ENCODE data around the gene MYO19. TPM values are rescaled to one million over a fixed set of nuclear protein-coding genes. Genes with fewer than 3 reads are reported as not detected.
A peak's percentile ranks its signal among the peaks of the same experiment; 100 is the strongest.

The MYO19 gene
- total and polyA plus RNA-seq, 9 of the 15 experiments (the other 6 are each of a cell fraction or from before 2014, with no cell fraction given), result 21.6 to 176 (median 129) TPM

DNA sequence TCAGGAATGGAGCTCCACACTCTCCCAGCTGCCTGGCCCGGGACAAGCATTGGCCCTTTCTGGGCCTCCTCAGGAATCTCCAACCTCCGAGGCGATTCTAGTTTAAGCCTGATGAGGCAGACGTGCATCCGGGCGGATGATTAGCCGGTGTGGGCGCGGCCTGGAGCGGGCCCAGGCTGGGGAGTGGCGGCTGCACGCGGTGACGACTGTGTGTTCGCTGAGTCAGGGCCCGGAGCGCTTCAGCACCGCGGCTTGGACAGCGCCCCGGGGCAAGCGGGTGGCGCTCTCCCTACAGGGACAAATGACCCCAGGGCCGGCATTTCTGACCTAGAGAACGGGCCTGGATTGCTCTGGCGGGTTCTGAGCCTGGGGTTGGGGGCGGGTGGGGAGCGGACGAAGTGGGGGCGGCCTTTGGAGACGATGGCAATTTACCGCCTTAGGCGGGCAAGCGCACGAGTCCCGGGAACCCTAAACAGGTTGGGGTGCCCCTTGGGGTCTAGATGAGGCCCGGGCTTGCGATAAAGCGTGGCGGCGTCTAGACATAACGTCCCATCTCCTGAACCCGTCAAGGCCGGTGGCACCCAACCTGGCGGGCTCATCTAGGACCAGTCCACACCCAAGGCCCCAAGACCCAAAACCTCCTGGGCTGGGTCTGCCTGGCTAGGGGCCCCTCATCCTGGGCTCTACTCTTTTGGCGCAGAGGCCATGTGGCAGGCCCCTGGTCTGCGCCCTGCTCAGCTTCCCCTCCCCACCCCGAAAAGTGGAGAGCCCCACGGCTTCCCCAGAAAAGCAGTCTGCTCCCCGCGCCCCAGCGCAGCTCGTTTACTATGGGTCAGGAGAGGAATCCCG, 70.5 kb downstream of the MYO19 start (continued):
- TF ChIP-seq, protein P1, sequence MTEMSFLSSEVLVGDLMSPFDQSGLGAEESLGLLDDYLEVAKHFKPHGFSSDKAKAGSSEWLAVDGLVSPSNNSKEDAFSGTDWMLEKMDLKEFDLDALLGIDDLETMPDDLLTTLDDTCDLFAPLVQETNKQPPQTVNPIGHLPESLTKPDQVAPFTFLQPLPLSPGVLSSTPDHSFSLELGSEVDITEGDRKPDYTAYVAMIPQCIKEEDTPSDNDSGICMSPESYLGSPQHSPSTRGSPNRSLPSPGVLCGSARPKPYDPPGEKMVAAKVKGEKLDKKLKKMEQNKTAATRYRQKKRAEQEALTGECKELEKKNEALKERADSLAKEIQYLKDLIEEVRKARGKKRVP (CRISPR knock-in tag; IDR thresholded peaks at IDR 0.05), result no peak
- TF ChIP-seq NFIX (CRISPR knock-in tag; IDR thresholded peaks at IDR 0.05; ENCODE audit: low read depth), result no peak
- TF ChIP-seq, protein P2, sequence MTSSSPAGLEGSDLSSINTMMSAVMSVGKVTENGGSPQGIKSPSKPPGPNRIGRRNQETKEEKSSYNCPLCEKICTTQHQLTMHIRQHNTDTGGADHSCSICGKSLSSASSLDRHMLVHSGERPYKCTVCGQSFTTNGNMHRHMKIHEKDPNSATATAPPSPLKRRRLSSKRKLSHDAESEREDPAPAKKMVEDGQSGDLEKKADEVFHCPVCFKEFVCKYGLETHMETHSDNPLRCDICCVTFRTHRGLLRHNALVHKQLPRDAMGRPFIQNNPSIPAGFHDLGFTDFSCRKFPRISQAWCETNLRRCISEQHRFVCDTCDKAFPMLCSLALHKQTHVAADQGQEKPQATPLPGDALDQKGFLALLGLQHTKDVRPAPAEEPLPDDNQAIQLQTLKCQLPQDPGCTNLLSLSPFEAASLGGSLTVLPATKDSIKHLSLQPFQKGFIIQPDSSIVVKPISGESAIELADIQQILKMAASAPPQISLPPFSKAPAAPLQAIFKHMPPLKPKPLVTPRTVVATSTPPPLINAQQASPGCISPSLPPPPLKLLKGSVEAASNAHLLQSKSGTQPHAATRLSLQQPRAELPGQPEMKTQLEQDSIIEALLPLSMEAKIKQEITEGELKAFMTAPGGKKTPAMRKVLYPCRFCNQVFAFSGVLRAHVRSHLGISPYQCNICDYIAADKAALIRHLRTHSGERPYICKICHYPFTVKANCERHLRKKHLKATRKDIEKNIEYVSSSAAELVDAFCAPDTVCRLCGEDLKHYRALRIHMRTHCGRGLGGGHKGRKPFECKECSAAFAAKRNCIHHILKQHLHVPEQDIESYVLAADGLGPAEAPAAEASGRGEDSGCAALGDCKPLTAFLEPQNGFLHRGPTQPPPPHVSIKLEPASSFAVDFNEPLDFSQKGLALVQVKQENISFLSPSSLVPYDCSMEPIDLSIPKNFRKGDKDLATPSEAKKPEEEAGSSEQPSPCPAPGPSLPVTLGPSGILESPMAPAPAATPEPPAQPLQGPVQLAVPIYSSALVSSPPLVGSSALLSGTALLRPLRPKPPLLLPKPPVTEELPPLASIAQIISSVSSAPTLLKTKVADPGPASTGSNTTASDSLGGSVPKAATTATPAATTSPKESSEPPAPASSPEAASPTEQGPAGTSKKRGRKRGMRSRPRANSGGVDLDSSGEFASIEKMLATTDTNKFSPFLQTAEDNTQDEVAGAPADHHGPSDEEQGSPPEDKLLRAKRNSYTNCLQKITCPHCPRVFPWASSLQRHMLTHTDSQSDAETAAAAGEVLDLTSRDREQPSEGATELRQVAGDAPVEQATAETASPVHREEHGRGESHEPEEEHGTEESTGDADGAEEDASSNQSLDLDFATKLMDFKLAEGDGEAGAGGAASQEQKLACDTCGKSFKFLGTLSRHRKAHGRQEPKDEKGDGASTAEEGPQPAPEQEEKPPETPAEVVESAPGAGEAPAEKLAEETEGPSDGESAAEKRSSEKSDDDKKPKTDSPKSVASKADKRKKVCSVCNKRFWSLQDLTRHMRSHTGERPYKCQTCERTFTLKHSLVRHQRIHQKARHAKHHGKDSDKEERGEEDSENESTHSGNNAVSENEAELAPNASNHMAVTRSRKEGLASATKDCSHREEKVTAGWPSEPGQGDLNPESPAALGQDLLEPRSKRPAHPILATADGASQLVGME (CRISPR knock-in tag; IDR thresholded peaks at IDR 0.05), result no peak
- no peak for TF ChIP-seq SMAD2 (IDR thresholded peaks at IDR 0.05; ENCODE audit: low read depth, low read length)
- peak; percentile 44 for TF ChIP-seq CCNT2 (IDR thresholded peaks at IDR 0.05; ENCODE audit: borderline replicate concordance, extremely low read depth, insufficient read length, low read depth, low read length)
- TF ChIP-seq, protein P3, sequence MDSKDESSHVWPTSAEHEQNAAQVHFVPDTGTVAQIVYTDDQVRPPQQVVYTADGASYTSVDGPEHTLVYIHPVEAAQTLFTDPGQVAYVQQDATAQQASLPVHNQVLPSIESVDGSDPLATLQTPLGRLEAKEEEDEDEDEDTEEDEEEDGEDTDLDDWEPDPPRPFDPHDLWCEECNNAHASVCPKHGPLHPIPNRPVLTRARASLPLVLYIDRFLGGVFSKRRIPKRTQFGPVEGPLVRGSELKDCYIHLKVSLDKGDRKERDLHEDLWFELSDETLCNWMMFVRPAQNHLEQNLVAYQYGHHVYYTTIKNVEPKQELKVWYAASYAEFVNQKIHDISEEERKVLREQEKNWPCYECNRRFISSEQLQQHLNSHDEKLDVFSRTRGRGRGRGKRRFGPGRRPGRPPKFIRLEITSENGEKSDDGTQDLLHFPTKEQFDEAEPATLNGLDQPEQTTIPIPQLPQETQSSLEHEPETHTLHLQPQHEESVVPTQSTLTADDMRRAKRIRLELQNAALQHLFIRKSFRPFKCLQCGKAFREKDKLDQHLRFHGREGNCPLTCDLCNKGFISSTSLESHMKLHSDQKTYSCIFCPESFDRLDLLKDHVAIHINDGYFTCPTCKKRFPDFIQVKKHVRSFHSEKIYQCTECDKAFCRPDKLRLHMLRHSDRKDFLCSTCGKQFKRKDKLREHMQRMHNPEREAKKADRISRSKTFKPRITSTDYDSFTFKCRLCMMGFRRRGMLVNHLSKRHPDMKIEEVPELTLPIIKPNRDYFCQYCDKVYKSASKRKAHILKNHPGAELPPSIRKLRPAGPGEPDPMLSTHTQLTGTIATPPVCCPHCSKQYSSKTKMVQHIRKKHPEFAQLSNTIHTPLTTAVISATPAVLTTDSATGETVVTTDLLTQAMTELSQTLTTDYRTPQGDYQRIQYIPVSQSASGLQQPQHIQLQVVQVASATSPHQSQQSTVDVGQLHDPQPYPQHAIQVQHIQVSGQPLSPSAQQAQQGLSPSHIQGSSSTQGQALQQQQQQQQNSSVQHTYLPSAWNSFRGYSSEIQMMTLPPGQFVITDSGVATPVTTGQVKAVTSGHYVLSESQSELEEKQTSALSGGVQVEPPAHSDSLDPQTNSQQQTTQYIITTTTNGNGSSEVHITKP (IDR thresholded peaks at IDR 0.05; ENCODE audit: partially characterized antibody), result no peak
- TF ChIP-seq CHCHD3 (CRISPR knock-in tag; IDR thresholded peaks at IDR 0.05), result no peak
- TF ChIP-seq, protein P4, sequence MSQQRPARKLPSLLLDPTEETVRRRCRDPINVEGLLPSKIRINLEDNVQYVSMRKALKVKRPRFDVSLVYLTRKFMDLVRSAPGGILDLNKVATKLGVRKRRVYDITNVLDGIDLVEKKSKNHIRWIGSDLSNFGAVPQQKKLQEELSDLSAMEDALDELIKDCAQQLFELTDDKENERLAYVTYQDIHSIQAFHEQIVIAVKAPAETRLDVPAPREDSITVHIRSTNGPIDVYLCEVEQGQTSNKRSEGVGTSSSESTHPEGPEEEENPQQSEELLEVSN (IDR thresholded peaks at IDR 0.05; ENCODE audit: borderline replicate concordance in 1 of 2, extremely low read depth in 1 of 2, insufficient read depth in 1 of 2, insufficient read length in 1 of 2, low read depth in 1 of 2, low read length in 1 of 2, poor library complexity in 1 of 2, severe bottlenecking in 1 of 2), result peak; percentile 28 to 55
- TF ChIP-seq TEAD4 (IDR thresholded peaks at IDR 0.05; ENCODE audit: low read length), result no peak
- no peak for TF ChIP-seq TEAD4 (CRISPR knock-in tag; IDR thresholded peaks at IDR 0.05; ENCODE audit: borderline replicate concordance)
- TF ChIP-seq HDAC3 (IDR thresholded peaks at IDR 0.05; ENCODE audit: borderline replicate concordance, partially characterized antibody), result no peak
- no peak for TF ChIP-seq SMARCB1 (IDR thresholded peaks at IDR 0.05; ENCODE audit: insufficient read length, low read depth)

Data from K562 (cell line).